CD4-positive, alpha-beta T cell (primary cell): Measurements from ENCODE around the gene SEMA3D. TPM values are rescaled to one million over a fixed set of nuclear protein-coding genes. Genes with fewer than 3 reads are reported as not detected.

Experiments used
- ATAC-seq: fragments of 200-7000 bp; cut with Tn5 transposase; one replicate; pipeline ENCODE4 v1.10.0; 2022; ENCODE audit warnings: mild to moderate bottlenecking; ENCODE audit not compliant: poor library complexity
- CTCF ChIA-PET: fragments of 350-600 bp; sonication (Branson Sonifier 250); formaldehyde crosslinking; loops from one replicate; lab custom pipeline; 2021; ENCODE audit warnings: antibody characterized with exemption, inconsistent platforms; lab: Charles Lee
- POLR2A ChIA-PET: fragments of 350-600 bp; sonication (Branson Sonifier 250); formaldehyde crosslinking; loops from one replicate; lab custom pipeline; 2021; ENCODE audit warnings: antibody characterized with exemption, inconsistent platforms; lab: Charles Lee
- DNase-seq, 14 experiments: peaks; one replicate each; pipeline ENCODE4 v3.0.0-alpha.2; 2013 to 2020; ENCODE audit warnings: mixed read lengths in 2 of 14
- H3K27ac ChIP-seq, 2 donors: one replicate each; pipeline versions ENCODE4 v1.5.1 to v1.7.0; 2013; ENCODE audit warnings: low read length in 2 of 2, low read depth in 1 of 2, mild to moderate bottlenecking in 1 of 2
- H3K27me3 ChIP-seq, 2 experiments: 1 replicate in 1 of 2; 2 replicates in 1 of 2; pipeline versions ENCODE4 v1.6.1 to v1.7.0; 2013; ENCODE audit warnings: low read length in 2 of 2, control low read depth in 1 of 2, mild to moderate bottlenecking in 1 of 2, moderate library complexity in 1 of 2; ENCODE audit not compliant: insufficient read depth in 2 of 2, control insufficient read depth in 1 of 2
- H3K36me3 ChIP-seq: one replicate; pipeline ENCODE4 v1.6.1; 2013; ENCODE audit warnings: low read length, control low read depth; ENCODE audit not compliant: insufficient read depth
- H3K4me1 ChIP-seq: one replicate; pipeline ENCODE4 v1.6.1; 2013; ENCODE audit warnings: low read length, control low read depth; ENCODE audit not compliant: insufficient read depth
- H3K4me3 ChIP-seq: one replicate; pipeline ENCODE4 v1.5.1; 2013; ENCODE audit warnings: mild to moderate bottlenecking, low read length, moderate library complexity
- H3K9me3 ChIP-seq, 2 experiments: 1 replicate in 1 of 2; 2 replicates in 1 of 2; pipeline versions ENCODE4 v1.6.1 to v1.7.0; 2013; ENCODE audit warnings: low read length in 2 of 2, mild to moderate bottlenecking in 2 of 2, control low read depth in 1 of 2, moderate library complexity in 1 of 2; ENCODE audit not compliant: control insufficient read depth in 1 of 2, insufficient read depth in 1 of 2
- H3K27ac Mint-ChIP-seq: one replicate; pipeline ENCODE4 v1.8.0; 2020; ENCODE audit warnings: mixed read lengths
- H3K27me3 Mint-ChIP-seq: one replicate; pipeline ENCODE4 v1.8.0; 2021; ENCODE audit warnings: mixed read lengths
- H3K36me3 Mint-ChIP-seq: one replicate; pipeline ENCODE4 v1.8.0; 2021; ENCODE audit warnings: low read depth, mixed read lengths
- H3K4me1 Mint-ChIP-seq: one replicate; pipeline ENCODE4 v1.8.0; 2021; ENCODE audit warnings: low read depth, mixed read lengths
- H3K4me3 Mint-ChIP-seq: one replicate; pipeline ENCODE4 v1.8.0; 2020; ENCODE audit warnings: mild to moderate bottlenecking, mixed read lengths
- H3K9me3 Mint-ChIP-seq: one replicate; pipeline ENCODE4 v1.8.0; 2020; ENCODE audit warnings: mixed read lengths
- intact Hi-C, 2 experiments: fragments of 100-400 bp; cut with DNase I in 1 of 2; cut with micrococcal nuclease in 1 of 2; formaldehyde crosslinking; loops; one replicate each; pipeline versions ENCODE4 v1.15.1 to v1.9.0; 2023 to 2025; cut with DNase I, micrococcal nuclease
- total RNA-seq, 174 experiments: library from RNA in 2 of 174; stranded (reverse) in 2 of 174; gene quantifications; one replicate each; pipeline ENCODE4 v1.2.3 and lab custom pipeline; 2021 to 2026
- TF ChIP-seq, protein P1 (sequence below): fragments of 200-600 bp; IDR thresholded peaks from one replicate; pipeline ENCODE4 v1.8.0; 2022; ENCODE audit warnings: antibody characterized with exemption, mild to moderate bottlenecking

The SEMA3D gene
- total RNA-seq, 2 experiments from 2014 or later = not detected

- Mint-ChIP-seq H3K4me3 (no peak overlapping the region), H3K4me1 (no peaks in the 10 kb centered on the region), H3K9me3 (no peaks in the 10 kb centered on the region), H3K36me3 (no peaks in the 10 kb centered on the region), H3K27me3 (no peaks in the 10 kb centered on the region), H3K27ac (no peak overlapping the region)
- no peak overlapping the region for H3K27ac ChIP-seq
- H3K36me3 ChIP-seq = no peaks in the 10 kb centered on the region
- DNase-seq (no peak), ATAC-seq (no peak)
- H3K4me3 ChIP-seq = no peak overlapping the region
- POLR2A ChIA-PET = no interaction called here
- no peaks in the 10 kb centered on the region for H3K9me3 ChIP-seq
- no peaks in the 10 kb centered on the region for H3K27me3 ChIP-seq
- intact Hi-C loops = no loop called here
- H3K4me1 ChIP-seq = no peaks in the 10 kb centered on the region
- CTCF ChIA-PET = no interaction called here
- TF ChIP-seq, protein P1, sequence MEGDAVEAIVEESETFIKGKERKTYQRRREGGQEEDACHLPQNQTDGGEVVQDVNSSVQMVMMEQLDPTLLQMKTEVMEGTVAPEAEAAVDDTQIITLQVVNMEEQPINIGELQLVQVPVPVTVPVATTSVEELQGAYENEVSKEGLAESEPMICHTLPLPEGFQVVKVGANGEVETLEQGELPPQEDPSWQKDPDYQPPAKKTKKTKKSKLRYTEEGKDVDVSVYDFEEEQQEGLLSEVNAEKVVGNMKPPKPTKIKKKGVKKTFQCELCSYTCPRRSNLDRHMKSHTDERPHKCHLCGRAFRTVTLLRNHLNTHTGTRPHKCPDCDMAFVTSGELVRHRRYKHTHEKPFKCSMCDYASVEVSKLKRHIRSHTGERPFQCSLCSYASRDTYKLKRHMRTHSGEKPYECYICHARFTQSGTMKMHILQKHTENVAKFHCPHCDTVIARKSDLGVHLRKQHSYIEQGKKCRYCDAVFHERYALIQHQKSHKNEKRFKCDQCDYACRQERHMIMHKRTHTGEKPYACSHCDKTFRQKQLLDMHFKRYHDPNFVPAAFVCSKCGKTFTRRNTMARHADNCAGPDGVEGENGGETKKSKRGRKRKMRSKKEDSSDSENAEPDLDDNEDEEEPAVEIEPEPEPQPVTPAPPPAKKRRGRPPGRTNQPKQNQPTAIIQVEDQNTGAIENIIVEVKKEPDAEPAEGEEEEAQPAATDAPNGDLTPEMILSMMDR = no peak
These were observed 175.7 kb downstream of the SEMA3D start for GRCh38 chr7:85011127-85011526.

- Histone ChIP-seq H3K27me3 (no peaks in the 10 kb centered on the region), H3K9me3 (no peaks in the 10 kb centered on the region), H3K4me3 (no peak overlapping the region), H3K4me1 (no peaks in the 10 kb centered on the region), H3K36me3 (no peaks in the 10 kb centered on the region), H3K27ac (no peak overlapping the region)
- ChIA-PET CTCF (no interaction called here), POLR2A (no interaction called here)
- H3K9me3 Mint-ChIP-seq = no peaks in the 10 kb centered on the region
- intact Hi-C loops = no loop called here
- no peaks in the 10 kb centered on the region for H3K36me3 Mint-ChIP-seq
- DNase-seq = no peak
- no peak overlapping the region for H3K27ac Mint-ChIP-seq
- no peak for ATAC-seq
- H3K4me3 Mint-ChIP-seq = no peak overlapping the region
- H3K4me1 Mint-ChIP-seq = no peaks in the 10 kb centered on the region
- TF ChIP-seq, protein P1 = no peak
- H3K27me3 Mint-ChIP-seq = no peaks in the 10 kb centered on the region
These were observed 176.6 kb downstream of the SEMA3D start for GRCh38 chr7:85010306-85010705.

GRCh38 chr7:85006754-85007153 lies 180.1 kb downstream of the SEMA3D start:
- Mint-ChIP-seq H3K4me1 (no peaks in the 10 kb centered on the region), H3K27ac (no peak overlapping the region), H3K27me3 (no peaks in the 10 kb centered on the region), H3K4me3 (no peak overlapping the region), H3K36me3 (no peaks in the 10 kb centered on the region), H3K9me3 (no peaks in the 10 kb centered on the region)
- DNase-seq = no peak
- no peaks in the 10 kb centered on the region for H3K4me1 ChIP-seq
- no peaks in the 10 kb centered on the region for H3K36me3 ChIP-seq
- intact Hi-C loops = no loop called here
- CTCF ChIA-PET = no interaction called here
- POLR2A ChIA-PET = no interaction called here
- ATAC-seq = no peak
- no peak overlapping the region for H3K27ac ChIP-seq
- TF ChIP-seq, protein P1 = no peak
- no peaks in the 10 kb centered on the region for H3K27me3 ChIP-seq
- H3K9me3 ChIP-seq = no peaks in the 10 kb centered on the region
- no peak overlapping the region for H3K4me3 ChIP-seq
